ENCODE results near the gene LBH.

The LBH gene

DNA sequence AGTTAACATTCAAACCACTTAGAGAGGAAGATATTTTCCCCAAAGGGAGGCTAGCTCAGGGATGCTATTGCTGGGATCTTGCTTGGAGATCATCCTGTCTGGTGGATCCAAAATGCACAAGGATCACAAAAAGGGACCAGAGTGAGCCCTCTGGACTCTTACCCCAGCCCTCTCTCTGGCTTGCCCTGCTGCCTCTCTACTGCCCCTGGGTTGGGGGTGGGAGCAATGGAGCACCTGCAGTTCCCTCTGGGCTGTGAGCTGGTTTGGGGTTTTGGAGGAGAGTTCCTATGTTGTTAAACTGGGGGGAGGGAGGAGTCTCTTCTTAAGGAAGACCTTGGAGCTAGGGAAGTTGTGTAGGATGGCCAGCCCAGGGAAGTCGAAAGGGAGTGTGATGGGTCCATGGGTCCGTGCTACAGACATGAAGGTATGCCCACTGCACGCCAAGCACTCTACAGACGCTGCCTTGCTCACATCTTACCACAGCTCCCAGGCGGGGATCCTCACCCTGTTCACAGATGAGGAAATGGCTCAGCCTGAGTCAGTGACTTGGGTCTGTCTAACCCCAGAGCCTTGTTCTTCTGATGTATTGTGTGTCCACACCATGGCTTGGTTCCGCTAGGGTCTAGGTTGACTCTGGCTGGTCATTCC lies 3.8 kb downstream of the LBH start:
- peak; percentile 41 for DNase-seq (ENCODE audit: low read depth)

DNA sequence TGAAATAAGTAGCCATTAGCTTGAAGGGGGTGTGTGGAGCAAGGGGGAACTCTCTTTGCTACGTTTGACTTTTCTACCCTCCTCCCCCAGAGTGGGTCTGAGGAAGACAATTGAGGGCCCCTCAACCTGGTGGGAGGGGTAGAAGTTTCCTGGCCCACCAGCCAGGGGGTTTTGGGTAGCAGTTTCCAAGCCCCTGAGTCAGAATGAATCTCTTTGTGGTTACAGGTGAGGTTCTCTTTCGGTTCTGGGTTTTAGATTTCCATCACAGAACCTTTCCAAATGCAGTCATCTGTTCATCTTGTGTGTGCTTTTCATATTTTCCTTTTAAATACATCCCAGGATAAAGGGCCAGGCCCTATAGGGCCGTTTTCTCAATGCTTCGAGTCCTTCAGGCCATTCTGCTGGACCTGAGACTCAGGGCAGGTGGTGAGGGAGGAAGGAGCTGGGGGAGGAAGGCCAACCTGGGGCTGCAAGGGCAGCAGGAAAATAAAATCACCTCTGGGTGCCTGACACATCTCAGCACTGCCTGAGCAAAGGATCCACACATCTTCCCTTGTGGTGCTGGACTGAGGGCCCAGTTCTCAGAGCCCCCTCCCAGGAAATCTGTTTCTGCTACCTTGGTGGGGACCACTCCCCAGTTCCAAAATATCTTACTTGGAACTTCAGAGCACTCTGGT lies 4.7 kb downstream of the LBH start:
- DNase-seq (ENCODE audit: low read depth): no peak

DNA sequence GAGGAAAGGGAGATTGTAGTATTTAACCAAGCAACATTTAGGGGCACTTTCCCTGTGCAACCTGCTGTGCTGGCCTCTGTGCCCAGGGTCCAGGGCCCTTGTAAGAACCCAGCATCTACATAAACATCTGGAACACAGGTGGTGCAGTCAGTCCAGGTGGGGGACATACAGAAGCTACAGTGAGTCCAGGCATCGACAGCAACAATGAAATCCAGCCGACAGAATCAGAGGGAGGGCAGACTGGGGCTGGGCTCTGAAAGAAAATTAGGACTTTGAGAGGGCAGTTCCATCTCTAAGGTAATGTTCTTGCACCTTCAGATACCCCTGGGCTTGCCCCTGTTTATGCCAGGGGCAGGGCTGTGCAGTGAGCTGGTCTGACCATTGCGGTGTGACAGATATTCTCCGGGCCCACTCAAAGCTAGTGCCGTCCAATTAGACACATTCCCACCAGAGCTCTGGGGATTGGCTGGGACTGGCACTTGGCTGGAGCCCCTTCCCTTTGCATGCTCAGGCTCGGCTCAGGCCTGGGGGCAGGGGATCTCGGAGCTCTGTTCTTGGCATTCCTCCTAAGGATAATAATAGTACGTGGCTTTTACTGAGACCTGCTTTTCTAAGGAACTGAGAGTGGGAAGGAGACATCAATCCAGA lies 5.4 kb downstream of the LBH start:
- DNase-seq (ENCODE audit: low read depth): no peak

GRCh38 chr2:30237239-30237965 lies 6.1 kb downstream of the LBH start:
- DNase-seq (ENCODE audit: low read depth): no peak

- no peak for DNase-seq (ENCODE audit: low read depth)
These were observed 6.8 kb downstream of the LBH start for GRCh38 chr2:30237966-30238800.

GRCh38 chr2:30239308-30239985 lies 8.1 kb downstream of the LBH start:
- peak; percentile 70 for DNase-seq (ENCODE audit: low read depth)

DNA sequence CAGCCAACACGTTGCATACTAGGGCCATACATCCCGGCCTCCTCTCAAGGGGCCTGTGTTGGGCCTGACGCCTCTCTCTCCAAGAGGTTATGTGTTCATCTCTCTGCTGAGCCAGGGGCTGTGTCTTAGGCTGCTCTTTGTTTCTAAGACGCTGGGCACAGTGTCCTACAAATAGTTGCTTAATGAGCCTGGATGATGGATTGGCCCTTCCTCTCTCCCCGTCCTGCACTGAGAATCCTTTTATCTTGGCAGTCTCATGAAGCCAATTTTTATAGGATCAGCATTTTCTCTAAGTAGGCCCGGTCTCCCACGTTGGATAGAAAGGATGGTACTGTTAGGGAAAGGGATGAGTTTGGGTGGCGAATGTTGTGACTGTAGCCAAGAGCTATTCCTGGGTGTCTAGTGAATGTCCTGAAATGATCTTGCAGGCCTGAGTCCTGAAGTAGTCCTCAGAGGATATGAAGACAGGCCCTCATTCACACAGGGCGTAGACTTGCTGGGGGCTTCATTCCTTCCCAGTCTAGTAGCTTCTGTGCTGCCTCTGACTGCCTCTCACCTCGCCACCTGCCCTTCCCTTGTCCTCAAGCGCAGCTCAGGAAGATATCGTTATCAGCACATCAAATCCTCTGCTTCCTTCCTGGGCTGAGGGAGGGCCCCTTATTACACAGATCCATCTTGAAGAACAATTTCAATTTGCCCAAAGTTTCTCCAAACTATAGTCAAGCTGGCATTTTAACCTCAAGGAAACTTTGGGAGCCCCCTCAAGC lies 8.8 kb downstream of the LBH start:
- DNase-seq (ENCODE audit: low read depth): no peak

DNA sequence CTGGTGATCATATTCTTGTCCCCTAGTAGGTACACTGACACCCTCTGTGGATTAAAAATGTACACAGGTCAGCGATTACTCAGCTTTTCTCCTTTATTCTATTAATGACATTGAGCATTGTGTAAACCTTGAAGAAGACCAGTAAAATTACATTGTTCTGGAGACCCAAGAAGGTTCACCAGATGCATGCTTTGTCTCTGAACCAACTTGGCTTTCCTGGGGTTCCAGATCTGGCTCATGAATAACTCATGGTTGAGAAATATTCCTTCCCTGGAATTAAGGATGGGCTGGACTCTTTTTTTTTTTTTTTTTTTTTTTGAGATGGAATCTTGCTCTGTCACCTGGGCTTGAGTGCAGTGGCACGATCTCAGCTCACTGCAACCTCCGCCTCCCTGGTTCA lies 11.9 kb downstream of the LBH start:
- no peak for DNase-seq (ENCODE audit: low read depth)

GRCh38 chr2:30245364-30245763 lies 14.0 kb downstream of the LBH start:
- DNase-seq (ENCODE audit: low read depth): no peak

- DNase-seq (ENCODE audit: low read depth): no peak
These were observed 17.5 kb downstream of the LBH start for GRCh38 chr2:30248791-30249190.

DNA sequence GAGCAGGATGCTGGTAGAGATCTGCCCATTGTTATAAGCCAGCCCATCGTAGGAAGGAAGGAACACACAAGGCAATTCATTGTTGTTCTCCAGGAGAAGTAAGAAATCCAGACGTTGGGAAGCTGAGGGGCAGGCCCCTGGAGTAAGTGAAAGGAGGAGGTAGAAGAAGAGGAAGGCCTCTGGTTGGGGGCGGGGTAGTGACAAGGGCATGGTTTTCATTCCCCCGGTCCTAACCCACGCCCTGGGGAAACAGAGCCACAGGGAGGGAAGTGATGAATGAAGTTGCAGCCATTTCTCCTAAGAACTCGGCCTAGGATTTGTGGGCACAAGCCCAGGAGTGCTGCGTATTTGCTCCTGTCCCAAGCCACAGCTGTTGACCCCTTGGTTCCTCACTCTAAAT lies 18.0 kb downstream of the LBH start:
- DNase-seq (ENCODE audit: low read depth): no peak

DNA sequence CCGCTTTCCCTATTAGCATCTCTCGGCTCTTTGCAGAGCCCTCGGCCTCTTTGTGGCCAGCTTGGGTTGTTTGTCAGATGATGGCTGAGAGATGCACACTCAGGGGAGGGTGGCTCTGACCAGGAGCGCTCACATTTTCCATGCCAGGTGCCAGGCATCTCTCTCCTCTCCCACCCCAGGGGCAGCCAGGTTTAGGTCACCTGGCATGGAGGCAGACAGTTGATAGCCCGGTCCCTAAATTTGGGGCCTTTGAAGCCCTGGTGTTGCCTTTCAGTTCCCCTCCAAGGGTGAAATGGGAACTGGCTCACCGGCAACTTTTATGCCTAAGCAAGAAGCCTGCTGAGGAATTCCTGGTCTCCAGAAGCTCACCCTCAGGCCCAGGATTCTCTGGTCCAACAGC lies 19.1 kb downstream of the LBH start:
- no peak for DNase-seq (ENCODE audit: low read depth)

DNA sequence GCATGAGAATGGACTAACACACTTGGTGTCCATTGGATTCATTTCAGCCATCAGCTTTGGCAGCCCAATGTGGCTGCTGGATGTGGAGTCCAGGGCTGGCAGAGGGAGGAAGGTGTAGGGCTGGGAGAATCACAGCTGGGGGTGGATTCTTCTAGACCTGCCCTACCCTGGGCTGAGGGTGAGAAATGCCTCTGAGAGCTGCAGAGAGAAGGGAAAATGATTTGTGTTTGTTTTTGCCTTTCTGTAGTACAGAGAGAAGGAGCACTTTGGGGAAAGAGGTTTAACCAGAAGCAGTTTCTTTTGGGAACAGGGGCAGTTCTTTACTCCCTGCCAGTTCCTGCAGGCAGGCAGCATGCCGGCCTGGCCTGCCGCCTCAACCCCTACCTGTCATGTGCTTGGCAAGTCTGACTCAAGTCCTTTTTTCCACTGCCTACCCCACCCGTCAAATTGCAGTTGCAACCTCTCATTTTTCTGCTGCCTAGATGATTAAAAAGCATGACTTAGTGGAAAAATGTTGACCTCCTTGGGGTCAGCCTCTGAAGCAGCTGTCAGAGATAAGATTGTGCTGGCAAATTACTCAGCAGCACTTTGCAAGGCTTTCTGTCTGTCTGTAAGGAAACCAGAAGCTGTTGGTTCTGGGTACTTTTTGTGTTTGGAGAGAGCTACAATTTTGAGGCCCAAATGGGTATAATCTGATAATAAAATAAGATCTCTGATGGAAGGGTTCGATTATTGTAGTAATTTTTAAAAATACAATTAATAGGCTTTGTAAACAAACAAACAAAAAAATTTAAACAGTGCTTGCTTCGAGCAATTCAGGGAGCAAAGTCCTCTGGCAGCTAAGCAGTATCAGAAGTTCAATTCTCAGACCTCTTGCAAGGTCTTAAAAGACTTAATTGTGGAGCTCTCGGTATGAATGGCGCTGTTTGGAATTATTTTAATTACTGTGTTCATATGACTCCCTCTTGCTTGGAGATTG lies 21.7 kb downstream of the LBH start:
- DNase-seq (ENCODE audit: low read depth): peak; percentile 40

DNA sequence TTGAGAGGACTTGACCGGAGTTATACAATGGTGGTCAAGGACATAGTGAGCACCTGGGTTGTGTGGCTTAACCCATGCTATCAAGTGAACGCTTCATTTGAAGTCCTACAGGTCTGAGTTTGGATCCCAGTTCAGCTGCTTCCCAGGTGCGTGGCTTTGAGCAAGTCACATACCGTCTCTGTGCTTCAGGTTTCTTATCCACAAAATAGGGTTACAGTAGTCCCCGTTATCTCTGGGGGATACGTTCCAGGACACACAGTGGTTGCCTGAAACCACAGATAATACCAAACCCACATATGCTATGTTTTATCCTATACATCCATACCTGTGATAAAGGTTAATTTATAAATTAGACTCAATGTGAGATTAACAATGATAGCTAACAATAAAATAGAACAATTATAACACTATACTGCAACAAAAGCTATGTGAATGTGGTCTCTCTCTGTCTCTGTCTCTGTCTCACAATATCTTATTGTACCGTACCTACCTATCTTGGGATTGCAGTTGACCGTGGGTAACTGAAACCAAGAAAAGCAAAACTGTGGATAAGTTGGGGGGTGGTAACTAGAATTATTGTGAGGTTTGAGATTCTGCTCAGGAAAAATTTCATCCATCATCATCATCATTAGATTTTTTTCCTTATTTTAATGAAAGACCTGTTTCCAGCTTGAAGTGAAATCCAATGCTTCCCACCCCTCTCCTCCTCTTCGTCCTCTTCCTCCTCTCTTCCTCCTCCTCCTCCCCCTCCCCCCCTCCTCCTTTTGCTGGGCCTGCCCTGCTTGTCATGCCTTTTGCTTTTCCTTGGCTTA lies 22.7 kb downstream of the LBH start:
- DNase-seq (ENCODE audit: low read depth): no peak

- DNase-seq (ENCODE audit: low read depth): no peak
These were observed 23.3 kb downstream of the LBH start for GRCh38 chr2:30254685-30255001.

DNA sequence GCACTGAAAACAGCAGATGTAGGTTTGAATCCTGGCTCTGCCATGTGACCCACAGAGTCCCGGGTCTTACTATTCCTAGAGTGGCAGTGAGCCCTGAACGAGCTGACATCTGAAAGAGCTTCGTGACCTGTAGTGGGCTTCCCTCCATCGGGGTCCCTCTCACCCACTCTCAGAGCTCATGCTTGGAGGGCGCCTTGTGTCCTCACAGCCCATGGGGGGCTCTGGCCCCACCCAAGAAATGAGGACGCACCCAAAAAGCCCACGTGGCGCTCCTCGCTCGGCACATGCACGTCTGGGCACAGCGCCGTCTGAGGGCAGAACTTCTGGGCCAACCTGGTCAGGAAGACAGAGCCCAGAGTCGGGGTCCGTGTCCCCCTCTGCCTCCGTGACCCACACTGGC lies 23.7 kb downstream of the LBH start:
- no peak for DNase-seq (ENCODE audit: low read depth)

DNA sequence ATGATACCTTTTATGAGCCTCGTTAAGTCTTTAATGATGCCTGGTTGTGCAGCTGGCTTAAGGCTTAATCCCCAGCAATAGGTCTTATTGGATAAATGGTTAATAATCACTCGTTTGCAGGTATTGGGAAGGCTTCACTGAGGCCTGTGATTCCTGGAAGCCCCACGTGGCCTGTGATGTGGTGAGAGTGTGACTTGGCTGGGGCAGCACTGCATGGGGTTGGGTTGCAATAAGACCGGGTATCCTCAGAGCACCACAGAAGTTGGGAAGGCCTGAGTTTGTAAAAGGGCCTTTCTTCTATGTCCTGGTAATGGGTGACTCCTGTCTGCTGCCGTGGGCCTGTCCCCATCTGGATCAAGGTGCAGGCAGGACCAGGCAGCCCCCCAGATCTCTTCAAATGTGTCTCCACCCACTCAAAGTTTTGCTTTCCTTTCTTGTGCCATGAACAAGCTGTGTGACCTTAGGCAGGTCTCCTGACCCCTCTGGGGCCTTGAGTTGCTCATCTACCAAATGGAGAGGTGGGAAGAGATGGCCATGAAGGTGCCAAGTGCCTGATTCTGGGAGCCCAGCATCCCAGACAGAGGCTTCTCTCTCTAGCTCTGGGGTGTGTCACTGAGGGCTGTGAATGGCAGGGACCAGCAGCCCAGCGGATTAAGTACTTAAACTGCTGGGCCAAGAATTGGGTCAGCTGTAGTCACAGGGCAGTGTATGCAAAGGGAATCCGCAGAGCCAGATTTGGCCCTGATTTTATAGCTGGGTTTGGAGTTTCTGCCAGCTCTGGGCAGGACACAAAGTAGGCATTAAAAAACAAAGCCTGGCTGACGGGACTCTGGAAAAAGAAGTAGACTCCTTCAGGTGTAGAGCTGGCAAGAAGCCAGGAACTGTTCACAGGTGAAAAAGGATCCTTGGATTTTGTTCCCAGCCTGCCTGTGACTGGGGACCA lies 24.4 kb downstream of the LBH start:
- DNase-seq (ENCODE audit: low read depth): no peak

All from T follicular helper cell (primary cell).